GM23338 (cell line): ENCODE measurements around the gene DNAI1. TPM values are rescaled to one million over a fixed set of nuclear protein-coding genes. Genes with fewer than 3 reads are reported as not detected.
A peak's percentile ranks its signal among the peaks of the same experiment; 100 is the strongest.

Source experiments
- ATAC-seq: fragments of 200-7000 bp; cut with Tn5 transposase; 3 replicates; pipeline ENCODE4 v1.9.1; 2020
- DNase-seq: peaks from one replicate; pipeline ENCODE4 v3.0.0-alpha.2; 2015; ENCODE audit warnings: low spot score
- H2AFZ ChIP-seq: fragments of 200-600 bp; sonication (generic); 2 replicates; pipeline ENCODE4 v1.8.0; 2016; ENCODE audit warnings: antibody characterized with exemption, mild to moderate bottlenecking, moderate library complexity
- H3F3A ChIP-seq: fragments of 200-600 bp; sonication (generic); replicated peaks from 2 replicates; pipeline ENCODE4 v1.8.0; 2017; ENCODE audit warnings: antibody characterized with exemption, mixed run types, low read depth
- H3K27ac ChIP-seq: fragments of 200-600 bp; sonication (generic); 2 replicates; pipeline ENCODE4 v1.6.1; 2016; ENCODE audit warnings: low read depth
- H3K27me3 ChIP-seq: fragments of 200-600 bp; sonication (generic); 2 replicates; pipeline ENCODE4 v1.8.0; 2016; ENCODE audit warnings: mild to moderate bottlenecking, mixed run types, moderate library complexity; ENCODE audit not compliant: insufficient read depth
- H3K36me3 ChIP-seq: fragments of 200-600 bp; sonication (generic); 2 replicates; pipeline ENCODE4 v1.8.0; 2016; ENCODE audit warnings: mild to moderate bottlenecking; ENCODE audit not compliant: insufficient read depth
- H3K4me1 ChIP-seq: fragments of 200-600 bp; sonication (generic); 2 replicates; pipeline ENCODE4 v1.8.0; 2016; ENCODE audit warnings: mild to moderate bottlenecking, moderate library complexity; ENCODE audit not compliant: insufficient read depth
- H3K4me2 ChIP-seq: fragments of 200-600 bp; sonication (generic); 2 replicates; pipeline ENCODE4 v1.7.1; 2017; ENCODE audit warnings: mixed run types
- H3K4me3 ChIP-seq: fragments of 200-600 bp; sonication (generic); 2 replicates; pipeline ENCODE4 v1.6.1; 2016; ENCODE audit warnings: mixed run types
- H3K79me2 ChIP-seq: fragments of 200-600 bp; sonication (generic); replicated peaks from 2 replicates; pipeline ENCODE4 v1.8.0; 2017; ENCODE audit warnings: mild to moderate bottlenecking; ENCODE audit not compliant: insufficient read depth
- H3K9me2 ChIP-seq: fragments of 200-600 bp; sonication (generic); 2 replicates; pipeline ENCODE4 v1.8.0; 2017; ENCODE audit not compliant: insufficient read depth
- H4K20me1 ChIP-seq: fragments of 200-600 bp; sonication (generic); replicated peaks from 2 replicates; pipeline ENCODE4 v1.8.0; 2017; ENCODE audit warnings: mild to moderate bottlenecking; ENCODE audit not compliant: insufficient read depth
- H3K27ac Mint-ChIP-seq: 2 replicates; pipeline ENCODE4 v1.8.0; 2020; ENCODE audit warnings: inconsistent platforms, mild to moderate bottlenecking, moderate library complexity, mixed read lengths
- H3K27me3 Mint-ChIP-seq: 3 replicates; pipeline ENCODE4 v1.8.0; 2022; ENCODE audit warnings: low read depth, mild to moderate bottlenecking, moderate library complexity, mixed read lengths, inconsistent platforms; ENCODE audit not compliant: insufficient read depth, poor library complexity
- H3K36me3 Mint-ChIP-seq: 3 replicates; pipeline ENCODE4 v1.8.0; 2021; ENCODE audit warnings: low read depth, mild to moderate bottlenecking, inconsistent platforms, moderate library complexity, mixed read lengths
- H3K4me1 Mint-ChIP-seq: 3 replicates; pipeline ENCODE4 v1.8.0; 2020; ENCODE audit warnings: mild to moderate bottlenecking, inconsistent platforms, mixed read lengths
- H3K4me3 Mint-ChIP-seq: 3 replicates; pipeline ENCODE4 v1.8.0; 2021; ENCODE audit warnings: moderate library complexity, mild to moderate bottlenecking, inconsistent platforms, mixed read lengths
- H3K9me3 Mint-ChIP-seq: 3 replicates; pipeline ENCODE4 v1.8.0; 2020; ENCODE audit warnings: moderate library complexity, mild to moderate bottlenecking, inconsistent platforms, mixed read lengths
- EZH2phosphoT487 ChIP-seq: fragments of 200-600 bp; sonication (generic); IDR thresholded peaks from one replicate; pipeline ENCODE4 v1.8.1; 2018; ENCODE audit warnings: antibody characterized with exemption; ENCODE audit not compliant: unreplicated experiment
- POLR2AphosphoS5 ChIP-seq: IDR thresholded peaks from 2 replicates; pipeline ENCODE4 v1.6.1; 2016; ENCODE audit warnings: antibody characterized with exemption, low read depth
- STAT1 ChIP-seq: IDR thresholded peaks from one replicate; pipeline ENCODE4 v1.6.1; 2016; ENCODE audit warnings: antibody characterized with exemption; ENCODE audit not compliant: unreplicated experiment
- ZNF331 ChIP-seq: fragments of 250-450 bp; sonication (Bioruptor Pico); IDR thresholded peaks from 2 replicates; pipeline ENCODE4 v1.5.0; 2020; ENCODE audit warnings: low read depth, mild to moderate bottlenecking, moderate library complexity
- polyA plus RNA-seq: library from polyadenylated mRNA; unstranded; fragments of >200 nt; fragmentation: Nextera tagmentation; extraction: Ambion mirVana; gene quantifications from 2 replicates; pipeline ENCODE4 v1.2.1, GENCODE V29; 2016
- total RNA-seq: library from RNA; depleted of rRNA; stranded (reverse); fragments of >200 nt; shearing (Covaris generic); gene quantifications from 2 replicates; pipeline ENCODE4 v1.2.3, GENCODE V29; 2014
- TF ChIP-seq, protein P1 (sequence below), 2 experiments: fragments of 200-600 bp in 1 of 2; sonication (generic) in 1 of 2; conservative IDR thresholded peaks; 2 replicates each; pipeline versions ENCODE4 v1.5.1 to v1.6.1; 2016 to 2017; ENCODE audit warnings: antibody characterized with exemption in 2 of 2, low read depth in 2 of 2, mild to moderate bottlenecking in 2 of 2, moderate library complexity in 1 of 2
- TF ChIP-seq, protein P2 (sequence below): IDR thresholded peaks from one replicate; pipeline ENCODE4 v1.6.1; 2018; ENCODE audit warnings: antibody characterized with exemption; ENCODE audit not compliant: unreplicated experiment

DNAI1 gene
- total and polyA plus RNA-seq, 2 experiments from 2014 or later = 1.0 to 1.1 TPM

DNA sequence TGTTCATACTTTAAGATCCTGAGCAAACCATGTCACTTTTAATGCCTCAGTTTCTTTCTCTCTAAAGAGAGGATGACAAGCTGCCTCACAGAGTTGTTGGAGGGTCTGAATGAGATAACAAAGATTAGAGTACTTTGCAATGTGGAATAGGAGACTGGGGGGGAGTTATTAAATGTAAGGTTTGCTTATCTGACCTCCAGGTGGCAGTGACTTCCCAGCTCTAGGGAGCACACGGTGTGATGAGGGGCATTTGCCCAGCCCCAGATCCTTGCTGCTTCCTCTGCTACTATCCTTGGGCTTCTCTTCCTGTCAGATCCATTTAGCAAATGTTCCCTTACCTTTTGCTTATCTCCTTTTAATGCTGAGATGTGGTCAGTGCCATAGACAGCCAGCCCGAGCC, 33.4 kb downstream of the DNAI1 start:
- Histone ChIP-seq H3K4me2 (no peak overlapping the region), H3K9me2 (no peaks in the 10 kb centered on the region), H3K4me3 (no peak overlapping the region), H3K27ac (no peak overlapping the region), H3K4me1 (no peaks in the 10 kb centered on the region), H2AFZ (no peak overlapping the region), H3F3A (no peaks in the 10 kb centered on the region), H3K79me2 (no peaks in the 10 kb centered on the region), H4K20me1 (no peaks in the 10 kb centered on the region), H3K27me3 (no peaks in the 10 kb centered on the region), H3K36me3 (no peaks in the 10 kb centered on the region)
- TF ChIP-seq, protein P1, sequence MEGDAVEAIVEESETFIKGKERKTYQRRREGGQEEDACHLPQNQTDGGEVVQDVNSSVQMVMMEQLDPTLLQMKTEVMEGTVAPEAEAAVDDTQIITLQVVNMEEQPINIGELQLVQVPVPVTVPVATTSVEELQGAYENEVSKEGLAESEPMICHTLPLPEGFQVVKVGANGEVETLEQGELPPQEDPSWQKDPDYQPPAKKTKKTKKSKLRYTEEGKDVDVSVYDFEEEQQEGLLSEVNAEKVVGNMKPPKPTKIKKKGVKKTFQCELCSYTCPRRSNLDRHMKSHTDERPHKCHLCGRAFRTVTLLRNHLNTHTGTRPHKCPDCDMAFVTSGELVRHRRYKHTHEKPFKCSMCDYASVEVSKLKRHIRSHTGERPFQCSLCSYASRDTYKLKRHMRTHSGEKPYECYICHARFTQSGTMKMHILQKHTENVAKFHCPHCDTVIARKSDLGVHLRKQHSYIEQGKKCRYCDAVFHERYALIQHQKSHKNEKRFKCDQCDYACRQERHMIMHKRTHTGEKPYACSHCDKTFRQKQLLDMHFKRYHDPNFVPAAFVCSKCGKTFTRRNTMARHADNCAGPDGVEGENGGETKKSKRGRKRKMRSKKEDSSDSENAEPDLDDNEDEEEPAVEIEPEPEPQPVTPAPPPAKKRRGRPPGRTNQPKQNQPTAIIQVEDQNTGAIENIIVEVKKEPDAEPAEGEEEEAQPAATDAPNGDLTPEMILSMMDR (conservative IDR thresholded peaks at IDR 0.05; ENCODE audit: low read depth in 2 of 2) = peak; percentile 36 to 63
- TF ChIP-seq POLR2AphosphoS5 = no peak
- DNase-seq = peak; percentile 49
- Mint-ChIP-seq H3K4me3 (no peak overlapping the region), H3K9me3 (no peaks in the 10 kb centered on the region), H3K27ac (no peak overlapping the region), H3K4me1 (no peaks in the 10 kb centered on the region; the same call in 2 of the 3 replicates), H3K27me3 (no peaks in the 10 kb centered on the region), H3K36me3 (no peaks in the 10 kb centered on the region)
- peak; percentile 71 for ATAC-seq

DNA sequence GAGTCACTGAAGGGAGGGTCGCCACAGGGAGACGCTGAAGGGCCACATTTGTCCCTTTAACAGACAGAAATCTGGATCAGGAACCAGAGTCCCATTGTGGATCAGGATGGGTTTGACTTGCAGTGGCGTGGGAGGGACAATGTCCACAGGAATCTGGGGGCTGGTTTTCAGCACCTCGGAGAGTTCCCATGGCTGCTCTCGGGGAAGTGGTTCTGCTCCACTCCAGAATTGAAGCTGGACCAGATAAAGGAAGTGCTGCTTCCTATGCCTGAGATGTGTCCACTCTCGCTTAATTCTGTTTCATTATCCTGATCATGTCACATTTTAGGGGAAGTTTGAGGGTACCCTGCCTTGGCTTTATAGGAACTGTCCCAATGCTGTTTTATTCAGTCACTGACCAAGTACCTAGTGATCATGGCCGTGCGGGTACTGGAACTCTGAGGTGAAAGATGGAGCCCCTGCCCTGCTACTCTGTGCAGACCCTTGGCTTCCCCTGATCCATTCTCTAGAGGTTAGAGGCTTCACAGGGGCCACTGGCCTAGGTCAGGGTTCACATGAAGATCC, 35.4 kb downstream of the DNAI1 start:
- DNase-seq (peak; percentile 83), ATAC-seq (peak; percentile 86)
- Mint-ChIP-seq H3K4me3 (no peak overlapping the region), H3K27ac (no peak overlapping the region), H3K27me3 (no peaks in the 10 kb centered on the region), H3K9me3 (no peaks in the 10 kb centered on the region), H3K4me1 (no peaks in the 10 kb centered on the region; the same call in 2 of the 3 replicates), H3K36me3 (no peaks in the 10 kb centered on the region)
- Histone ChIP-seq H2AFZ (no peak overlapping the region), H3K27me3 (no peaks in the 10 kb centered on the region), H3K4me3 (no peak overlapping the region), H3K36me3 (no peaks in the 10 kb centered on the region), H3F3A (no peaks in the 10 kb centered on the region), H3K4me2 (no peak overlapping the region), H3K79me2 (no peaks in the 10 kb centered on the region), H3K27ac (no peak overlapping the region), H3K4me1 (0 out of 2 replicates have a peak, but pooled peaks cover 3% of the 10 kb centered on the region), H4K20me1 (no peaks in the 10 kb centered on the region), H3K9me2 (no peaks in the 10 kb centered on the region)
- TF ChIP-seq POLR2AphosphoS5 (no peak), ZNF331 (CRISPR knock-in tag) (no peak), EZH2phosphoT487 (no peak), STAT1 (no peak)
- TF ChIP-seq, protein P2, sequence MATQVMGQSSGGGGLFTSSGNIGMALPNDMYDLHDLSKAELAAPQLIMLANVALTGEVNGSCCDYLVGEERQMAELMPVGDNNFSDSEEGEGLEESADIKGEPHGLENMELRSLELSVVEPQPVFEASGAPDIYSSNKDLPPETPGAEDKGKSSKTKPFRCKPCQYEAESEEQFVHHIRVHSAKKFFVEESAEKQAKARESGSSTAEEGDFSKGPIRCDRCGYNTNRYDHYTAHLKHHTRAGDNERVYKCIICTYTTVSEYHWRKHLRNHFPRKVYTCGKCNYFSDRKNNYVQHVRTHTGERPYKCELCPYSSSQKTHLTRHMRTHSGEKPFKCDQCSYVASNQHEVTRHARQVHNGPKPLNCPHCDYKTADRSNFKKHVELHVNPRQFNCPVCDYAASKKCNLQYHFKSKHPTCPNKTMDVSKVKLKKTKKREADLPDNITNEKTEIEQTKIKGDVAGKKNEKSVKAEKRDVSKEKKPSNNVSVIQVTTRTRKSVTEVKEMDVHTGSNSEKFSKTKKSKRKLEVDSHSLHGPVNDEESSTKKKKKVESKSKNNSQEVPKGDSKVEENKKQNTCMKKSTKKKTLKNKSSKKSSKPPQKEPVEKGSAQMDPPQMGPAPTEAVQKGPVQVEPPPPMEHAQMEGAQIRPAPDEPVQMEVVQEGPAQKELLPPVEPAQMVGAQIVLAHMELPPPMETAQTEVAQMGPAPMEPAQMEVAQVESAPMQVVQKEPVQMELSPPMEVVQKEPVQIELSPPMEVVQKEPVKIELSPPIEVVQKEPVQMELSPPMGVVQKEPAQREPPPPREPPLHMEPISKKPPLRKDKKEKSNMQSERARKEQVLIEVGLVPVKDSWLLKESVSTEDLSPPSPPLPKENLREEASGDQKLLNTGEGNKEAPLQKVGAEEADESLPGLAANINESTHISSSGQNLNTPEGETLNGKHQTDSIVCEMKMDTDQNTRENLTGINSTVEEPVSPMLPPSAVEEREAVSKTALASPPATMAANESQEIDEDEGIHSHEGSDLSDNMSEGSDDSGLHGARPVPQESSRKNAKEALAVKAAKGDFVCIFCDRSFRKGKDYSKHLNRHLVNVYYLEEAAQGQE = peak; percentile 87
